Motor neuron (in vitro differentiated cells): Measurements from ENCODE around the gene UBR4. TPM values are rescaled to one million over a fixed set of nuclear protein-coding genes. Genes with fewer than 3 reads are reported as not detected.

Experiments
- ATAC-seq, 8 experiments: fragments of 200-7000 bp; cut with Tn5 transposase; replicated peaks in 6 of 8; 2 replicates each; pipeline ENCODE4 v1.8.0; 2021; ENCODE audit warnings: mild to moderate bottlenecking in 8 of 8, moderate library complexity in 8 of 8
- H3K27ac ChIP-seq, 2 donors: fragments of 250-450 bp; sonication (Bioruptor Pico); 2 replicates each; pipeline ENCODE4 v1.9.0; 2021; ENCODE audit warnings: antibody characterized with exemption in 2 of 2, mild to moderate bottlenecking in 2 of 2, moderate library complexity in 1 of 2
- H3K4me1 ChIP-seq, 2 donors: fragments of 250-450 bp; sonication (Bioruptor Pico); replicated peaks in 1 of 2; 2 replicates each; pipeline ENCODE4 v1.6.1; 2021; ENCODE audit warnings: antibody characterized with exemption in 2 of 2, mild to moderate bottlenecking in 2 of 2, moderate library complexity in 1 of 2
- H3K4me3 ChIP-seq, 5 donors: fragments of 250-450 bp; sonication (Bioruptor Pico); 2 replicates each; pipeline ENCODE4 v1.9.0; 2021; ENCODE audit warnings: antibody characterized with exemption in 5 of 5, mild to moderate bottlenecking in 5 of 5, moderate library complexity in 4 of 5
- WGBS, 10 experiments: fragments of 450-650 bp; shearing (Covaris generic); methylation state at CpG; one replicate each; pipeline ENCODE4 v1.0.0; 2022; 5-methylcytosine and 5-hydroxymethylcytosine counted together
- in situ Hi-C, 9 experiments: fragments of 400-800 bp; cut with MboI; loops; one replicate each; pipeline ENCODE4 v1.15.0; 2021; ENCODE audit warnings: low sequenced_read_pairs in 9 of 9, low pct_unique_long_range_greater_than_20kb in 2 of 9; ENCODE audit not compliant: unreplicated experiment in 9 of 9
- total RNA-seq, 8 experiments: library from RNA; unstranded; fragments of 300-600 nt; gene quantifications; 2 replicates each; pipeline versions ENCODE4 v1.2.3 to v1.2.4, GENCODE V29; 2022

Gene UBR4
- total RNA-seq, 8 experiments from 2014 or later, result 67.4 to 206 (median 116) TPM

GRCh38 chr1:19057784-19058475 lies 152.1 kb downstream of the UBR4 start:
- WGBS, 10 experiments, result 65% methylated on average over 4 of the region's 15 CpGs; no CpG with 5 or more reads in 9 of the 10 experiments
- no peak overlapping the region for H3K27ac ChIP-seq
- no peak for ATAC-seq
- peaks cover 0 to 7% of the 10 kb centered on the region in 2 donors for H3K4me1 ChIP-seq
- H3K4me3 ChIP-seq, result no peak overlapping the region
- in situ Hi-C loops, result loop anchor here in 2 of 9 experiments (25.0 kb wide), 1 partner anchor 146 kb away; the partner anchor contains the start of gene ALDH4A1 (in 2 of the 2)

GRCh38 chr1:19057182-19057779 lies 152.8 kb downstream of the UBR4 start:
- WGBS, 10 experiments, result 50 to 100% (median 74%) methylated on average over 1 to 13 of the region's 14 CpGs; no CpG with 5 or more reads in 2 of the 10 experiments
- in situ Hi-C loops, result loop anchor here in 2 of 9 experiments (25.0 kb wide), 1 partner anchor 145 kb away; the partner anchor contains the start of gene ALDH4A1 (in 2 of the 2)
- no peak overlapping the region for H3K27ac ChIP-seq
- no peak for ATAC-seq
- no peak overlapping the region for H3K4me3 ChIP-seq
- peaks cover 0 to 7% of the 10 kb centered on the region in 2 donors for H3K4me1 ChIP-seq

DNA sequence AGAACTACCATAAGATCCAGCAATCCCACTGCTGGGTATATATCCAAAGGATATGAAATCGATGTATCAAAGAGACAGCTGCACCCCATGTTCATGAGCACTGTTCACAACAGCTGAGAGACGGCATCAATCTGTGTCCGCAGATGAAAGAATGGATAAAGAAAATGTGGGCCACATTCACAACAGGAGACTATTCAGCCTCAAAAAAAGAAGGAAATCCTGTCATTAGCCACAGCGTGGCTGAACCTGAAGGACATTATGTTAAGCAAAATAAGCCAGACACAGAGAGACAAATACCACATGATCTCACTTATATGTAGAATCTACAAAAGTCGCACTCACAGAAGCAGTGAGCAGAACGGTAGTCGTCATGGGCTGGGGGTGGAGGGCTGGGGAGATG lies 154.4 kb downstream of the UBR4 start:
- Histone ChIP-seq H3K27ac (no peak overlapping the region), H3K4me3 (no peak overlapping the region), H3K4me1 (peaks cover 0 to 7% of the 10 kb centered on the region in 2 donors)
- WGBS, 10 experiments, result 13 to 65% (median 41%) methylated on average over 4 to 7 of the region's 7 CpGs; no CpG with 5 or more reads in 4 of the 10 experiments
- ATAC-seq, result no peak
- in situ Hi-C loops, result loop anchor here in 2 of 9 experiments (25.0 kb wide), 1 partner anchor 143 kb away; the partner anchor contains the start of gene ALDH4A1 (in 2 of the 2)

GRCh38 chr1:19055001-19055400 lies 155.1 kb downstream of the UBR4 start:
- 18 to 85% (median 50%) methylated on average over 2 to 9 of the region's 11 CpGs; no CpG with 5 or more reads in 3 of the 10 experiments for WGBS, 10 experiments
- Histone ChIP-seq H3K27ac (no peak overlapping the region), H3K4me1 (peaks cover 0 to 7% of the 10 kb centered on the region in 2 donors), H3K4me3 (no peak overlapping the region)
- no peak for ATAC-seq
- in situ Hi-C loops, result loop anchor here in 2 of 9 experiments (25.0 kb wide), 1 partner anchor 143 kb away; the partner anchor contains the start of gene ALDH4A1 (in 2 of the 2)

DNA sequence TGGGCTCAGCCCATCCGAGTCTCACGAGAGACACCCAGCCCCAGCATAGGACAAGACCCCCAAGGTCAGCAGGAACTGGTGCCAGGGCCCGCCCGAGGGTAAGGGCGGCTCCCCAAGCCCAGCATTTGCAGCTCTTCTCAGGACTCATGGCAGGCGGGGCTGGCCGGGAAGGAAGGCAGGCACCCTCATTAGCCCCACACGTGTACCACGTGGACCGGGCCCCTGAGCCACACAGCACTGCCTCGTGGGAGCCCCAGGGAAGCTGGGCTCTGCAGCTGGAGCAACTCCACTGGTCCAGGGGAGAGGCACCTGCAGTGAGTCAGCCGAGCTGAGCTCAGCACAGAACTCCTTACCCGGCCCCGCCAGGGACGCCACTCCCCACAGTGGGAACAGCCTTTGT lies 155.8 kb downstream of the UBR4 start:
- in situ Hi-C loops, result loop anchor here in 2 of 9 experiments (25.0 kb wide), 1 partner anchor 142 kb away; the partner anchor contains the start of gene ALDH4A1 (in 2 of the 2)
- WGBS, 10 experiments, result 38 to 60% (median 52%) methylated on average over 3 to 12 of the region's 15 CpGs; no CpG with 5 or more reads in 7 of the 10 experiments
- peak; percentile 44 to 91 (median 73) for ATAC-seq
- no peak overlapping the region for H3K27ac ChIP-seq
- peaks cover 0 to 7% of the 10 kb centered on the region in 2 donors for H3K4me1 ChIP-seq
- H3K4me3 ChIP-seq, result no peak overlapping the region

- 28 to 60% (median 44%) methylated on average over 1 to 4 of the region's 8 CpGs; no CpG with 5 or more reads in 5 of the 10 experiments for WGBS, 10 experiments
- no peak overlapping the region for H3K4me3 ChIP-seq
- no peak overlapping the region for H3K27ac ChIP-seq
- peaks cover 0 to 7% of the 10 kb centered on the region in 2 donors for H3K4me1 ChIP-seq
- in situ Hi-C loops, result loop anchor here in 2 of 9 experiments (25.0 kb wide), 1 partner anchor 141 kb away; the partner anchor contains the start of gene ALDH4A1 (in 2 of the 2)
- peak in 5 of 8 experiments; percentile 9 to 43 (median 16) for ATAC-seq
Measured at GRCh38 chr1:19053486-19053885, 156.6 kb downstream of the UBR4 start.

- peaks cover 0 to 12% of the 10 kb centered on the region in 2 donors for H3K4me1 ChIP-seq
- no peak for ATAC-seq
- WGBS, 10 experiments, result 82 to 100% (median 92%) methylated on average over 2 to 5 of the region's 5 CpGs; no CpG with 5 or more reads in 4 of the 10 experiments
- in situ Hi-C loops, result loop anchor here in 2 of 9 experiments (25.0 kb wide), 1 partner anchor 137 kb away; the partner anchor contains the start of gene ALDH4A1 (in 2 of the 2)
- no peak overlapping the region for H3K4me3 ChIP-seq
- no peak overlapping the region for H3K27ac ChIP-seq
Measured at GRCh38 chr1:19049798-19050197, 160.3 kb downstream of the UBR4 start.

DNA sequence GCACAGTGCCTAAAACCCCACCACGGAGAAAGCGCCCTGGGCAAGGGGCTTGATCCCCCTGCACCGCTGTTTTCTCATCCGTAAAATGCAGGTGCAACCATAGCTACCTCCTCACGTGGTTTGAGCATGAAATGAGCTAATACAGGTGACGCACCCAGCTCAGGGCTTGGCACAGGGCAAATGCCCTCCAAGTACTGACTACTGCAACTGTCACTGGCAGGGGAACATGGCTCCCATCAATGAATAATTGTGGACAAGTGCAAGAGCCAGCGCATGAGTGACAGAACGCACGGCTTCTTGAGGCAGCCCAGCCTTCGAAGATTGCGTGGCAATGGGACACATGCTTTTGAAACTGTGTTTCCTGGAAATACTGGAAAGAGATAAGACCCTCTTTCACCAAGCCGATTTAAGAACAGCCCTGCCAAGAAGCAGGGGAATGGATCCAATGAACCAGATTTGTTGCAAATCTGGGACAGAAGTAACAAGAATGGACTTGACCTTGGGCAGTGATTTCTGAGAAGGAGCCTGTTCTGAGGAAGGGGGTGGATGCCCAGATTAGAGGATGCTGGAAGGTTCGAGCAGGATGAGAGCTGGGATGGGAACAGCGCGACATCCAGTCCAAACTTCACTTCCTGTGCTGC lies 160.8 kb downstream of the UBR4 start:
- Histone ChIP-seq H3K27ac (no peak overlapping the region), H3K4me1 (peaks cover 0 to 12% of the 10 kb centered on the region in 2 donors), H3K4me3 (no peak overlapping the region)
- WGBS, 10 experiments, result 55 to 89% (median 80%) methylated on average over 4 to 15 of the region's 15 CpGs; no CpG with 5 or more reads in 3 of the 10 experiments
- ATAC-seq, result no peak
- in situ Hi-C loops, result no loop called here

- Histone ChIP-seq H3K4me3 (no peak overlapping the region), H3K4me1 (peaks cover 0 to 12% of the 10 kb centered on the region in 2 donors), H3K27ac (no peak overlapping the region)
- in situ Hi-C loops, result no loop called here
- ATAC-seq, result no peak
- WGBS, 10 experiments, result 67 to 90% (median 76%) methylated on average over 1 to 7 of the region's 10 CpGs; no CpG with 5 or more reads in 3 of the 10 experiments
Measured at GRCh38 chr1:19046972-19047731, 162.9 kb downstream of the UBR4 start.

GRCh38 chr1:19045898-19046880 lies 163.9 kb downstream of the UBR4 start:
- ATAC-seq, result peak in 4 of 8 experiments; percentile 1 to 8 (median 2)
- H3K4me3 ChIP-seq, result no peak overlapping the region
- in situ Hi-C loops, result no loop called here
- no peak overlapping the region for H3K27ac ChIP-seq
- 61 to 95% (median 73%) methylated on average over 1 to 16 of the region's 18 CpGs; no CpG with 5 or more reads in 2 of the 10 experiments for WGBS, 10 experiments
- H3K4me1 ChIP-seq, result peaks cover 0 to 12% of the 10 kb centered on the region in 2 donors
